ENCODE data around the gene NSMF. TPM values are rescaled to one million over a fixed set of nuclear protein-coding genes. Genes with fewer than 3 reads are reported as not detected.

Gene NSMF
- total and polyA plus RNA-seq, 2 donors (not counting 3 experiments of a cell fraction or from before 2014, with no cell fraction given): 43.3 to 53.7 TPM

DNA sequence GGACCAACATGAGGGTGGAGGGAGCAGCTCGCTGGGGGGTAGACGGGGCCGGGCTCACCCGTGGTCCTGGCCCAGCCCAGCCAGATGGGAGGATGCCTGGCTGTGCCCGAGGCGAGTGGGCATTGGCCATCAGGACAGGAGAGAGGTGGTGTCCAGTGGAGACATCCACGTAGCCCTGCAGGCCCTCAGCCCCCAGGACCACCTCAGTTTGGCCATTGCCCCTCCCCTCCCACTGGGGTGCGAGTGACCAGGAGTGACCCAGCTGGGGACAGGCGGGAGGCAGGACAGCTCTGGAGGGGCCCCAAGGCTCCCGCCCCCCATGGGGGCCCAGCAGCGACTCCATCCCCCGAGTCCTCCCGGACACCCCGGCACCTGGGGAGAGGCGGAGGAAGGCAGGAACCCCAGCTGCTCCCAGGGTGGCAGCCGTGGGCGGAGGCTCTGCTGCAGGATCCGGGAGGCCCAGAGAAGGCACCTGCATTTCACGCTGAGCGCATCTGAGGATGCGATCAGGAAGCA is 27.7 kb downstream of the NSMF start:
- no peak for FAIRE-seq
- POLR2A ChIA-PET: no interaction called here
- CTCF ChIA-PET: interaction anchor here (0.7 to 4.5 kb wide), 4 partner anchors 8 to 145 kb away, joined by 3 to 28 read pairs (median 4); partner anchors contain the start of genes EXD3 and NOXA1

More for the DNA sequence above, 27.7 kb downstream of the NSMF start:
- Histone ChIP-seq H3K4me2 (ENCODE audit: insufficient read depth, low read length) (no peak overlapping the region), H3K4me1 (ENCODE audit: control insufficient read depth, extremely low read depth, insufficient read depth, low read length) (no peaks in the 10 kb centered on the region), H3K27ac (ENCODE audit: insufficient read depth, low read depth, low read length) (no peak overlapping the region), H3K9me3 (replicated peaks; ENCODE audit: control insufficient read depth, insufficient read depth, low read length) (no peaks in the 10 kb centered on the region), H4K20me1 (replicated peaks; ENCODE audit: control insufficient read depth, extremely low read depth, insufficient read depth, low read length) (no peaks in the 10 kb centered on the region), H3K9me1 (replicated peaks; ENCODE audit: control insufficient read depth, extremely low read depth, insufficient read depth, low read length) (no peaks in the 10 kb centered on the region), H2AFZ (ENCODE audit: low read depth, low read length) (no peak overlapping the region), H3K27me3 (ENCODE audit: control insufficient read depth in 2 of 2, insufficient read depth in 2 of 2, low read length in 2 of 2) (no peaks in the 10 kb centered on the region), H3K4me3 (replicated peaks in 1 of 3; ENCODE audit: insufficient read depth in 1 of 3, low read depth in 1 of 3, low read length in 3 of 3) (no peak overlapping the region), H3K9ac (replicated peaks; ENCODE audit: extremely low read depth, insufficient read depth, low read length) (no peak overlapping the region), H3K79me2 (ENCODE audit: control insufficient read depth, insufficient read depth, low read length) (no peaks in the 10 kb centered on the region), H3K36me3 (ENCODE audit: control insufficient read depth in 2 of 2, extremely low read depth in 1 of 2, insufficient read depth in 2 of 2, low read length in 2 of 2) (no peaks in the 10 kb centered on the region)
- TF ChIP-seq MYC (IDR thresholded peaks at IDR 0.05; ENCODE audit: low read depth, low read length): no peak
- TF ChIP-seq GATA2 (IDR thresholded peaks at IDR 0.05; ENCODE audit: insufficient read depth, insufficient read length, low read depth, low read length): no peak
- TF ChIP-seq, protein P1, sequence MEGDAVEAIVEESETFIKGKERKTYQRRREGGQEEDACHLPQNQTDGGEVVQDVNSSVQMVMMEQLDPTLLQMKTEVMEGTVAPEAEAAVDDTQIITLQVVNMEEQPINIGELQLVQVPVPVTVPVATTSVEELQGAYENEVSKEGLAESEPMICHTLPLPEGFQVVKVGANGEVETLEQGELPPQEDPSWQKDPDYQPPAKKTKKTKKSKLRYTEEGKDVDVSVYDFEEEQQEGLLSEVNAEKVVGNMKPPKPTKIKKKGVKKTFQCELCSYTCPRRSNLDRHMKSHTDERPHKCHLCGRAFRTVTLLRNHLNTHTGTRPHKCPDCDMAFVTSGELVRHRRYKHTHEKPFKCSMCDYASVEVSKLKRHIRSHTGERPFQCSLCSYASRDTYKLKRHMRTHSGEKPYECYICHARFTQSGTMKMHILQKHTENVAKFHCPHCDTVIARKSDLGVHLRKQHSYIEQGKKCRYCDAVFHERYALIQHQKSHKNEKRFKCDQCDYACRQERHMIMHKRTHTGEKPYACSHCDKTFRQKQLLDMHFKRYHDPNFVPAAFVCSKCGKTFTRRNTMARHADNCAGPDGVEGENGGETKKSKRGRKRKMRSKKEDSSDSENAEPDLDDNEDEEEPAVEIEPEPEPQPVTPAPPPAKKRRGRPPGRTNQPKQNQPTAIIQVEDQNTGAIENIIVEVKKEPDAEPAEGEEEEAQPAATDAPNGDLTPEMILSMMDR (IDR thresholded peaks at IDR 0.05; ENCODE audit: extremely low read depth in 1 of 2, insufficient read depth in 1 of 2, low read depth in 1 of 2, low read length in 2 of 2): no peak
- no peak for TF ChIP-seq JUN (IDR thresholded peaks at IDR 0.05; ENCODE audit: borderline replicate concordance, insufficient read depth, insufficient read length, low read depth)
- TF ChIP-seq FOS (IDR thresholded peaks at IDR 0.05; ENCODE audit: borderline replicate concordance, insufficient read depth, low read length): no peak
- TF ChIP-seq, protein P2, sequence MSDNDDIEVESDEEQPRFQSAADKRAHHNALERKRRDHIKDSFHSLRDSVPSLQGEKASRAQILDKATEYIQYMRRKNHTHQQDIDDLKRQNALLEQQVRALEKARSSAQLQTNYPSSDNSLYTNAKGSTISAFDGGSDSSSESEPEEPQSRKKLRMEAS (IDR thresholded peaks at IDR 0.05; ENCODE audit: insufficient read depth, insufficient read length): no peak
- no peak for TF ChIP-seq EZH2 (IDR thresholded peaks at IDR 0.05; ENCODE audit: borderline replicate concordance, low read depth, low read length, severe bottlenecking)
- TF ChIP-seq POLR2A (IDR thresholded peaks at IDR 0.05; ENCODE audit: low read depth, low read length): no peak
- no peak for DNase-seq (ENCODE audit: low read depth, low spot score)
- intact Hi-C loops (cut with micrococcal nuclease) (no loop called here), dilution Hi-C loops (cut with MboI; ENCODE audit: extremely low pct_ligation_motif_present, low sequenced_read_pairs) (no loop called here)
- BruUV-seq (replicated peaks): no TSS peak
